GM06990 (cell line): ENCODE data around the gene NTM.

Experiments
- DNase-seq: peaks from one replicate; pipeline ENCODE4 v3.0.0-alpha.2; 2011; ENCODE audit not compliant: insufficient read length; ENCODE audit errors: extremely low read depth
- H3K27me3 ChIP-seq: replicated peaks from 2 replicates; pipeline ENCODE4 v1.6.0; 2011; ENCODE audit warnings: low read length; ENCODE audit not compliant: control insufficient read depth, insufficient read depth
- H3K36me3 ChIP-seq: 2 replicates; pipeline ENCODE4 v1.5.1; 2011; ENCODE audit warnings: low read length; ENCODE audit not compliant: control insufficient read depth, insufficient read depth
- H3K4me3 ChIP-seq: replicated peaks from 2 replicates; pipeline ENCODE4 v1.5.1; 2011; ENCODE audit warnings: low read depth, mild to moderate bottlenecking, control low read depth, low read length
- CTCF ChIP-seq: IDR thresholded peaks from 2 replicates; pipeline ENCODE4 v1.5.1; 2011; ENCODE audit warnings: low read length, control low read depth, mild to moderate bottlenecking, inconsistent platforms; ENCODE audit not compliant: insufficient read depth, poor library complexity, severe bottlenecking

Gene NTM

GRCh38 chr11:131616481-131617140 is 246.2 kb downstream of the NTM start:
- no peak for TF ChIP-seq CTCF
- H3K27me3 ChIP-seq = peaks cover 1% of the 10 kb centered on the region
- no peaks in the 10 kb centered on the region for H3K36me3 ChIP-seq
- DNase-seq = no peak
- H3K4me3 ChIP-seq = no peak overlapping the region

GRCh38 chr11:131618201-131618600 is 247.8 kb downstream of the NTM start:
- Histone ChIP-seq H3K4me3 (no peak overlapping the region), H3K27me3 (peaks cover 1% of the 10 kb centered on the region), H3K36me3 (no peaks in the 10 kb centered on the region)
- DNase-seq = no peak
- no peak for TF ChIP-seq CTCF

- Histone ChIP-seq H3K4me3 (no peak overlapping the region), H3K36me3 (no peaks in the 10 kb centered on the region), H3K27me3 (no peaks in the 10 kb centered on the region; the same call in none of the 2 replicates)
- TF ChIP-seq CTCF = no peak
- DNase-seq = no peak
Observed at GRCh38 chr11:131622193-131622592, 251.8 kb downstream of the NTM start.

- Histone ChIP-seq H3K36me3 (no peaks in the 10 kb centered on the region), H3K4me3 (no peak overlapping the region), H3K27me3 (no peaks in the 10 kb centered on the region; the same call in 1 of the 2 replicates)
- TF ChIP-seq CTCF = no peak
- DNase-seq = no peak
Observed at GRCh38 chr11:131624531-131624930, 254.1 kb downstream of the NTM start.

- no peak for TF ChIP-seq CTCF
- no peak for DNase-seq
- Histone ChIP-seq H3K27me3 (no peaks in the 10 kb centered on the region; the same call in 1 of the 2 replicates), H3K4me3 (no peak overlapping the region), H3K36me3 (no peaks in the 10 kb centered on the region)
Observed at GRCh38 chr11:131626788-131627187, 256.4 kb downstream of the NTM start.

GRCh38 chr11:131628739-131629138 is 258.3 kb downstream of the NTM start:
- no peak for TF ChIP-seq CTCF
- no peak for DNase-seq
- Histone ChIP-seq H3K36me3 (no peaks in the 10 kb centered on the region), H3K4me3 (no peak overlapping the region), H3K27me3 (no peaks in the 10 kb centered on the region; the same call in 1 of the 2 replicates)
